Activated T-helper 1 cell treated with anti-CD3 and anti-CD28 coated beads, Interleukin-12 subunit alpha, Interleukin-12 subunit beta, Interleukin-2, Interleukin-4 antibody, amounts not matched to agents 30 ng/mL and 10 ng/mL and 1 ng/mL, durations not matched to agents 14 hours and 24 hours and 36 hours (primary cell): ENCODE measurements around the gene SORCS1. TPM values are rescaled to one million over a fixed set of nuclear protein-coding genes. Genes with fewer than 3 reads are reported as not detected.

Source experiments
- DNase-seq: peaks from one replicate; pipeline ENCODE4 v3.0.0; 2021; ENCODE audit warnings: low spot score
- H3K27ac Mint-ChIP-seq: one replicate; pipeline ENCODE4 v1.8.0; 2021; ENCODE audit warnings: mild to moderate bottlenecking, mixed read lengths
- H3K27me3 Mint-ChIP-seq: one replicate; pipeline ENCODE4 v1.8.0; 2022; ENCODE audit warnings: mild to moderate bottlenecking, moderate library complexity, mixed read lengths; ENCODE audit not compliant: insufficient read depth
- H3K36me3 Mint-ChIP-seq: one replicate; pipeline ENCODE4 v1.8.0; 2021; ENCODE audit warnings: low read depth, mixed read lengths
- H3K4me1 Mint-ChIP-seq: one replicate; pipeline ENCODE4 v1.8.0; 2021; ENCODE audit warnings: low read depth, mixed read lengths
- H3K4me3 Mint-ChIP-seq: one replicate; pipeline ENCODE4 v1.8.0; 2021; ENCODE audit warnings: mild to moderate bottlenecking, moderate library complexity, mixed read lengths
- H3K9me3 Mint-ChIP-seq: one replicate; pipeline ENCODE4 v1.8.0; 2021; ENCODE audit warnings: mixed read lengths
- intact Hi-C: fragments of 100-400 bp; cut with micrococcal nuclease; formaldehyde crosslinking; loops from one replicate; pipeline ENCODE4 v1.15.1; 2024
- total RNA-seq: library from RNA; stranded (reverse); gene quantifications from 2 replicates; pipeline ENCODE4 v1.2.3, GENCODE V29; 2022

SORCS1 gene
- total RNA-seq, 1 donor from 2014 or later = not detected

DNA sequence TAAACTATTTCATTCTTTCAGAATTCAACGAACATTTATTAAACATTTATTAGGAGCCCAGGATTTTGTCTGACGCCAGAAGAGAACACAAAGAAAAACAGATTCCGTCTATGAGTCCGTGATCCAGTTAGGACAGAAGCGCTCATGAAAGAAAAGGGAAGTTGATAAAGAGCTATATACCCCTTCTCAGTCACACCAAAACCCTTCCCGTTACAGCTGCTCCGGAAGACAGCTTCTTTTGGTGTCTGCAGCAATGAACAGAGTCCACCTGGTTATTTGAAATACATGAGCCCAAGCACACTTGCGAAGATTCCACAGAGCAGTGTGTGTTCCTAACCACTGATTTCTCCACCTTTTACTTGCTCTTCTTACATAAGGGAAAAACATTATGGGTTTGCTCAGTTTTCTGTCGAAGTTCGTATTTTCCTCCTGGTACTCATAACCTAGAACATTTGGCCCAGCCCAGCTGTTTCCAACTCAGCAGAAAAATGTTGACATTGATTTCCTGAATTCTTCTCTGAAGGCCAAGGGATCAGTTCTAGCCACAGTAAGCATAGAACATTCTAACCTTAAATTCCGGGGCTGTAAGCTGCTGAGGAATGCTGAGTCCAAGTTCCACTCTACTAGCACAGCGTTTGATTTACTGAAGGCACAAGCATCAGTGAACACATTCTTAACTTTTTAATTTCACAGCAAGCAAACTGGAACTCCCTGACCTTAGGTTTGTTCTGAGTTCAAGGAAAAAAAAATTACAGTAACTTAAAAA, 206.5 kb downstream of the SORCS1 start:
- no peak overlapping the region for H3K27ac Mint-ChIP-seq
- H3K9me3 Mint-ChIP-seq = peaks cover 6% of the 10 kb centered on the region
- H3K36me3 Mint-ChIP-seq = no peaks in the 10 kb centered on the region
- H3K27me3 Mint-ChIP-seq = no peaks in the 10 kb centered on the region
- no peak for DNase-seq
- no peak overlapping the region for H3K4me3 Mint-ChIP-seq
- intact Hi-C loops = no loop called here
- no peaks in the 10 kb centered on the region for H3K4me1 Mint-ChIP-seq

DNA sequence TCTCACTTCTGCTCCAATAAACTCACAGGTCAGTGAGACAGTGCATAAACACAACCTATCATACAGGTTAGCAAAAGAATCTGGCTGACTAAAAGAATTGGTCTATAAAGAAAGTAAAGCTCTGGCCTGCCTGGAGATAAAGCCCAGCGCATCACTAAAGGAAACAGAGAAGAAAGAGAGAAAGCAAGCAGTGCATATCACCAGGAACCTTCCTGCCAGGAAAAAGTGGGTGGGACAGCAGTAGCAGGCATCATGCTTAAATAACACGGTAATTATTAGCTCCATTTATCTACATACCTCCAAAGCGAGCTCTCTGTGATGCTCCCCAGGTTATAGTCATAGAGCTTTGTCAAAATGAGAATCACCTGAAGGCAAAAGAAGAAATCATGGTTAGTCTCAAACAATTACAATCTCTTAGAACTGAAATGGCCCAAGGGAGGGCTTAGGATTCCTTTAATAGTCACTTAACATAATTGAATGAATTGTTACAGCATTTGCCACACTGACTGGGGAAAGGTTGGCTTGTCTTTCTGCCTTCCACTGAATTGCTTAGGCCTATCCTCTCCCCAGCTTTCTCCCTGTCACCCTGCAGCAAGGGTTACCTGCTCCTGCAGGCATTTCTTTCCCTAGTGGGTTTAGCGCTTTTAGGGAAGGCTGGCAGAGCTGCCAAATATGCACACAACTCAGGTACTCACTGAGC, 208.1 kb downstream of the SORCS1 start:
- Mint-ChIP-seq H3K27me3 (no peaks in the 10 kb centered on the region), H3K36me3 (no peaks in the 10 kb centered on the region), H3K9me3 (no peaks in the 10 kb centered on the region), H3K27ac (no peak overlapping the region), H3K4me1 (no peaks in the 10 kb centered on the region), H3K4me3 (no peak overlapping the region)
- intact Hi-C loops = no loop called here
- no peak for DNase-seq

DNA sequence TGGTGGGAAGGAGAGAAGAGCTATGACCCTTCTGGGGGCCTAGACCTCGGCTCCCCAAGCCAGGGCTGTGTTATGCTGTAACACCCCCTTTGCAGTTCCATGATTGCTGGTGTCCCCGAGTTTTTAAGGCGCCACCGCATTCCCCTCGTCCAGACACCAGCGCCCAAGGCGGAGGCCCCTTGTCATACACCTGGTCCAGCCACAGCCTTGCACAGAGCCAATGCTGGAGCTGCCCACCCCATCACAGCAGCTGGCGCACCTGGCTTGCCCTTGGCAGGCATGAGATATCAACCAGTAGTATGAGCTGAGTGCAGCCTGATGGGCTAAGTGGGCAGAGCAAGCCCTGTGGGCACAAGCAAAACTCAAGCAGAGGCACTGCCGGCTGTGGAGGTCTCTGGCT, 209.4 kb downstream of the SORCS1 start:
- Mint-ChIP-seq H3K4me1 (no peaks in the 10 kb centered on the region), H3K4me3 (no peak overlapping the region), H3K27ac (no peak overlapping the region), H3K9me3 (peaks cover under 1% of the 10 kb centered on the region), H3K27me3 (no peaks in the 10 kb centered on the region), H3K36me3 (no peaks in the 10 kb centered on the region)
- intact Hi-C loops = no loop called here
- no peak for DNase-seq

DNA sequence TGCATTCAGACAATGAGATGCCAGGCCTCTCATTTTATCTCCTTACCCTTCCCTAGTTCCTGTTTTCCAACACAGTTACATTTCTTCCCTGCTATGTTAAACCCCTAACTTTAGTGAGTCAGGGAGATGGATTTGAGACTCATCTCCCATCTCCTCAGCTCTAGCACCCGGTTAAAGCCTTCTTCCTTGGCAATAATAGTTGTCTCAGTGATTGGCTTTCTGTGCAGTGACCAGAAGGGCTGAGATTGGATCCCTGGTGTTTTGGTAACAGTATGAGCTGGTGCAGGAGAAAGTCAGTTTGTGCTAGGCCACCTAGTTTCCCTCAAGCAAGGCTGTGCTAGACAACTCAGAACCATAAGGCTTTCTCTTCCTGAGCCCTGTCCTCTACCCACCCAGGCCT, 212.5 kb downstream of the SORCS1 start:
- intact Hi-C loops = no loop called here
- Mint-ChIP-seq H3K4me1 (no peaks in the 10 kb centered on the region), H3K27me3 (no peaks in the 10 kb centered on the region)

DNA sequence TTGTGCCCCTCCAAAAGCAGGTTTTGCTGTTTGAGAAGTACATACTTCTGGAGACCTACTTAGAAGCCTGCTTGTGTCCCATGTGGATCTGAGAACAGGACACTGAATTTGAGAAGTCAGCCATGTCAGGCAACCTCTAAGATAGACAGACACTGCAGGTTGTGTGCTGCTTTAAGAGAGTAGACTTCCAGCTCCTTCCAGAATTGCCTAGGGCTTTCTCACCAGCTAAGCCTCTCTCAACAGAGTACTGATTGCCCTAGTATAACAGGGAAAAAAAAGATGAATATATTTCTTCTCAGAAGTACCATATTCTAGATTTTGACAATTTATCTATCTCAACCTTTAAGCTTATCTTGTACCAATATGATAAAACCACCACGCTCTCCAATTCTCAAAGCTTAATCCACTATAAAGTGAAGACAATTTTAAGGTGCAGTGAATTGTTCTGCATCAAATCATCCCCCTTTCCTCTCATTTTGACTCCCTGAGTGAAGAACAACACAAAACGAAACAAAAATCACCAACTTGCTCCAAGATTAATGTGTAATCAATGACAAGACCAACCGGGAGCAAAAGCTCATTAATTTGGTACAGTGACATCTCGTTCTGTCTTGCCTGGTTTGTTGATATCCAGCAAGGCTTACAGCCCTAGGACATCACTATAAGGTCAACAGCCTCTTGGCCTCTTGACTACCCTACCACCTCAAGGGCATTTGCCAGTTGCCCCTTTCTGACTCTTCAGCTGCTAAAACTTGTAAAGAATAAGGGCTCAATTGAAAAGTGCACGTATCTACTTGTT, 214.6 kb downstream of the SORCS1 start:
- no peak for DNase-seq
- H3K9me3 Mint-ChIP-seq = peaks cover 4% of the 10 kb centered on the region
- no peak overlapping the region for H3K4me3 Mint-ChIP-seq
- H3K27me3 Mint-ChIP-seq = no peaks in the 10 kb centered on the region
- no peaks in the 10 kb centered on the region for H3K4me1 Mint-ChIP-seq
- no peak overlapping the region for H3K27ac Mint-ChIP-seq
- no peaks in the 10 kb centered on the region for H3K36me3 Mint-ChIP-seq
- intact Hi-C loops = no loop called here

More for the DNA sequence above, 212.5 kb downstream of the SORCS1 start:
- Mint-ChIP-seq H3K27ac (no peak overlapping the region), H3K36me3 (no peaks in the 10 kb centered on the region), H3K4me3 (no peak overlapping the region), H3K9me3 (peaks cover 4% of the 10 kb centered on the region)
- no peak for DNase-seq

DNA sequence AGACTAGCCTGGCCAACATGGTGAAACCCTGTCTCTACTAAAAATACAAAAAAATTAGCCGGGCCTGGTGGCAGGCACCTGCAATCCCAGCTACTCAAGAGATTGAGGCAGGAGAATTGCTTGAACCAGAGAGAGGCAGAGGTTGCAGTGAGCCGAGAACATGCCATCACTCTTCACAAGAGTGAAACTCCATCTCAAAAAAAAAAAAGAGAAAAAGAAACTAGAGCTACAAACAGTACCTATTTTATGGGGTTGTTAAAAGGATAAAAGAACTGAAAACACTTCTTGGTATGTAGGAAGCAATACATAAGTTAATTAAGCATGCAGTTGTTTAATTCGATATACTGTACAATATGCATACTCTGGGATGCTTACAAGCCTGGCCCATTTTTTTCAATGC, 216.9 kb downstream of the SORCS1 start:
- no peak overlapping the region for H3K4me3 Mint-ChIP-seq
- no peaks in the 10 kb centered on the region for H3K36me3 Mint-ChIP-seq
- H3K4me1 Mint-ChIP-seq = no peaks in the 10 kb centered on the region
- intact Hi-C loops = no loop called here
- H3K27me3 Mint-ChIP-seq = no peaks in the 10 kb centered on the region
- H3K9me3 Mint-ChIP-seq = peaks cover 4% of the 10 kb centered on the region
- DNase-seq = no peak
- no peak overlapping the region for H3K27ac Mint-ChIP-seq

DNA sequence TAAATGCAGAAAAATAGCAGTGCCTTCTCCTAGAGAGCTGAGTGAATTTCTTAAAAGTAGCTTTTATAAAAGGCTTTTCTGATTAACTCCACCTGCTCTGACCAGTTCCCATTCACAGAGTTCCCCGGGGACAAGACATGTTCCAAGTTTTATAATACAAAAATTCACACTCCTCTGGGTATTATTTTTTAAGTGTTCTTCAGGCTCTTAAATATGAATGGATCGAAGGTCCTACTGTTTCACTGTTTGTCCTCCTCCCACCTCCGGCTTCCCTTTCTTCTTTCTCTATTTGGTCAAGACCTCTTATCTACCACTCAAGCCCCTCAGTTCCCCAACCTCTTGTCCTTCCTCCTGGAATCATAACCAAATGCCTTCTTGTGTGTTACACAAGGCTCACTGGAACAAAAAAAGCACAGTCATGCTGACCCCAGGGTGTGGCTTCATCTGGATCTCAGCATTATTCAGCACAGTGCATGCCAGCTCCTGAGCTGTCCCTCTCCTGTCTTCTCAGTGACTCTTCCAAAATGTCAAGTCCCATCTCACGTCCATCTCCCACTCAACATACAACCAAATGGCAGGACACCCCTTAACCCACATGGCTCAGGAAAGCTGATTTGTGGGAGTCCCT, 222.4 kb downstream of the SORCS1 start:
- no peaks in the 10 kb centered on the region for H3K27me3 Mint-ChIP-seq
- no peak overlapping the region for H3K27ac Mint-ChIP-seq
- no peaks in the 10 kb centered on the region for H3K36me3 Mint-ChIP-seq
- no peaks in the 10 kb centered on the region for H3K4me1 Mint-ChIP-seq
- H3K9me3 Mint-ChIP-seq = no peaks in the 10 kb centered on the region
- no peak overlapping the region for H3K4me3 Mint-ChIP-seq
- intact Hi-C loops = no loop called here
- DNase-seq = no peak

DNA sequence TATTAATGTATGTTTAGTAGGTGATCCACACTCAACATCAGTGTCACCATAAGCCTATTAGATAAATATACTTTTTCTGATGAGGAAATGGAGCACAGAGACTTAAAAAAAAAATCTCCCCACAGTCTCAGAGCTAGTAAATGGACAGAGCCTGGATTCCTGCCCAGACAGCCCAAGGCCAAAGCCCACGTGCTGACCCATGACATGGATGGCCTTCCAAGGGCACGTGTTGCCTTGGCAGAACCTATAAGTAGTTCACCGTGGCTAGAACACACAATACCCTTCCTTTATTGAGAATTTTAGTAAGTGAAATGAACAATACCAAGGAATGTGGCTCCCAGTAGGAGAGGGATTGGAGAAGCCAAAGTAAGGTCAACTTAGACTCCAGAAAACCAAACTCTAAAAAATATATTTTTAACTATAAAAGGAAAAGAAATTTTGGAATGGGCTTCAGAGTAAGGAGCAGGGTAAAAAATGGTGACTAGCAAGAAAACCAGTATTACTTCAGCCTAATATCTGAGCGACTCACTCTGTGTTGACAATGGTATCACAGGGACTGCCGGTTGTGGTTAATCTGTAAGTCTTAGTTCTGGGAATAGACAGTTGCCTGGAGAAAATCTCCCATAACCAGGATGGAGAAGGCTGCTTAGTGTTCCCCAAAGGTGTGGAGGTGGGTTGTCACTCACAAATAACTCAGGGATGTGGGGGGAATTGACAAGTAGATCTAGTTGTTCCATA, 223.0 kb downstream of the SORCS1 start:
- no peak for DNase-seq
- Mint-ChIP-seq H3K4me3 (no peak overlapping the region), H3K9me3 (no peaks in the 10 kb centered on the region), H3K27me3 (no peaks in the 10 kb centered on the region), H3K4me1 (no peaks in the 10 kb centered on the region), H3K36me3 (no peaks in the 10 kb centered on the region), H3K27ac (no peak overlapping the region)
- intact Hi-C loops = no loop called here

- intact Hi-C loops = no loop called here
- no peaks in the 10 kb centered on the region for H3K27me3 Mint-ChIP-seq
- no peaks in the 10 kb centered on the region for H3K4me1 Mint-ChIP-seq
- no peak overlapping the region for H3K27ac Mint-ChIP-seq
- no peak for DNase-seq
- no peaks in the 10 kb centered on the region for H3K36me3 Mint-ChIP-seq
- H3K4me3 Mint-ChIP-seq = no peak overlapping the region
- no peaks in the 10 kb centered on the region for H3K9me3 Mint-ChIP-seq
These were observed 226.0 kb downstream of the SORCS1 start for GRCh38 chr10:106938513-106938912.

GRCh38 chr10:106935978-106936451, 228.5 kb downstream of the SORCS1 start:
- Mint-ChIP-seq H3K9me3 (no peaks in the 10 kb centered on the region), H3K36me3 (no peaks in the 10 kb centered on the region), H3K27me3 (no peaks in the 10 kb centered on the region), H3K4me1 (no peaks in the 10 kb centered on the region), H3K4me3 (no peak overlapping the region), H3K27ac (no peak overlapping the region)
- DNase-seq = no peak
- intact Hi-C loops = no loop called here

GRCh38 chr10:106931853-106932249, 232.7 kb downstream of the SORCS1 start:
- no peaks in the 10 kb centered on the region for H3K4me1 Mint-ChIP-seq
- intact Hi-C loops = no loop called here
- no peaks in the 10 kb centered on the region for H3K27me3 Mint-ChIP-seq
- no peak for DNase-seq
- no peak overlapping the region for H3K4me3 Mint-ChIP-seq
- no peaks in the 10 kb centered on the region for H3K9me3 Mint-ChIP-seq
- H3K36me3 Mint-ChIP-seq = no peaks in the 10 kb centered on the region
- H3K27ac Mint-ChIP-seq = no peak overlapping the region

DNA sequence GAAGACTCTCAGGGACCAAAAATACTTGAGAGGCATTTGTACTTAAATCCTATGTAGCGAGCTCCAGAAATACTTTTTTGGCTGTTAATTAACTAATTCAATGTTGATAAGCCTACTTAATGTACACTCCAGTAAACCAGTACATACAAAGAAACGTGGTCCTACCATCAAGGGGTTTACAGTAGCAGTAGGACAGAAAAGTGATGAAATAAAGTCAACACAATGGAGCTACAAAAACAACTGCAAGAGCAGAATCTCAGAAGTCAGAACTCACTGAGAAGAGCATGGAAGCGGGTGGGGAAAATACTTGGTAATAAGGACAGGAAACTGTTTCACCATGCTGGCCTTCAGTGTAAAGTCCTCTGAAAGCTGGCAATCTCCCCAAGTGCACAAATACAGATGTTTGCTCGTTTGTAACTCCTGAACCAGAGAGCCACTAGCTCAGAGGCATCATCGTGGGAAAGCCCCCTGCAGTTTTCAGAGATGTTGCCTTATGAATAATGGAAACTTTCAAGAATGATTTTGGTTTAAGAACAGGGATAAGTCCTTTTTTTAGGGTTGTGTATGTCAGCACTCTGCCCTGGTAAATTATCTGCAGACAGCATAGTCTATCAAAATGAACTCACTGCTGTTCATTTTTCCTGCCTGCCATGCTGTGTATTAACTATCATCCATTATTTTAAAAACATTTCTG, 233.2 kb downstream of the SORCS1 start:
- intact Hi-C loops = no loop called here
- H3K4me3 Mint-ChIP-seq = no peak overlapping the region
- H3K27me3 Mint-ChIP-seq = no peaks in the 10 kb centered on the region
- no peak overlapping the region for H3K27ac Mint-ChIP-seq
- H3K4me1 Mint-ChIP-seq = no peaks in the 10 kb centered on the region
- no peak for DNase-seq
- H3K9me3 Mint-ChIP-seq = no peaks in the 10 kb centered on the region
- H3K36me3 Mint-ChIP-seq = no peaks in the 10 kb centered on the region
